Right lobe of liver (tissue), 6 donors: ENCODE results near the gene FILIP1L. TPM values are rescaled to one million over a fixed set of nuclear protein-coding genes. Genes with fewer than 3 reads are reported as not detected.

Experiments used
- ATAC-seq, 4 donors: fragments of 200-7000 bp; cut with Tn5 transposase; one replicate each; pipeline ENCODE4 v1.9.1; 2020; ENCODE audit warnings: mild to moderate bottlenecking in 4 of 4, moderate library complexity in 4 of 4
- DNase-seq, 3 donors: peaks; one replicate each; pipeline ENCODE4 v3.0.0-alpha.2; 2020
- H3K27ac ChIP-seq, 3 donors: fragments of 200-600 bp; one replicate each; pipeline ENCODE4 v1.8.0; 2022
- H3K27me3 ChIP-seq, 2 donors: fragments of 200-600 bp; one replicate each; pipeline ENCODE4 v1.8.0; 2022
- H3K36me3 ChIP-seq, 4 donors: fragments of 200-600 bp; sonication (generic) in 1 of 4; one replicate each; pipeline versions ENCODE4 v1.5.1 to v1.8.0; 2017 to 2022; ENCODE audit warnings: control low read depth in 1 of 4
- H3K4me1 ChIP-seq, 4 donors: fragments of 200-600 bp; sonication (generic) in 1 of 4; one replicate each; pipeline versions ENCODE4 v1.5.1 to v1.8.0; 2017 to 2022; ENCODE audit warnings: control low read depth in 1 of 4
- H3K4me3 ChIP-seq, 3 donors: fragments of 200-600 bp; one replicate each; pipeline ENCODE4 v1.8.0; 2022
- H3K9me3 ChIP-seq, 4 donors: fragments of 200-600 bp; sonication (generic) in 1 of 4; one replicate each; pipeline versions ENCODE4 v1.5.1 to v1.8.0; 2017 to 2022; ENCODE audit warnings: control low read depth in 1 of 4
- CTCF ChIP-seq, 4 donors: fragments of 200-600 bp in 3 of 4; fragments of 450-650 bp in 1 of 4; IDR thresholded peaks; one replicate each; pipeline versions ENCODE4 v1.5.1 to v1.8.0; 2016 to 2022; ENCODE audit warnings: antibody characterized with exemption in 4 of 4, mild to moderate bottlenecking in 2 of 4
- POLR2A ChIP-seq: fragments of 450-650 bp; IDR thresholded peaks from one replicate; pipeline ENCODE4 v1.6.1; 2017; ENCODE audit warnings: antibody characterized with exemption, mild to moderate bottlenecking
- WGBS: methylation state at CpG from one replicate; pipeline ENCODE4 v1.1.6; 2018; ENCODE audit warnings: low coverage, low lambda C conversion rate; ENCODE audit not compliant: insufficient coverage; ENCODE audit errors: missing lambda C conversion rate; 5-methylcytosine and 5-hydroxymethylcytosine counted together
- intact Hi-C, 2 donors: fragments of 100-400 bp; cut with DNase I; formaldehyde crosslinking; loops; one replicate each; pipeline versions ENCODE4 v1.11.2 to v1.14.1; 2022
- total RNA-seq, 6 experiments: library from RNA; depleted of rRNA in 2 of 6; stranded (reverse); fragments of >200 nt in 2 of 6; fragmentation: NEBNext Ultra II Directional in 3 of 6; extraction: Animal tissue kit (Norgen Biotek cat#: 25700) in 3 of 6; gene quantifications; one replicate each; pipeline versions ENCODE4 v1.1.0 to v1.2.4, GENCODE V29; 2016 to 2023
- donor health status: DM: no; HTN: yes; CAD: no.
- donor health status: DM: no; HTN: no; CAD: no.
- donor health status: DM: no; HTN: no; CAD: no.
- donor health status: DM: no; HTN: yes; CAD: no.
- donor health status: DM: no; HTN: yes; CAD: no.

FILIP1L gene
- total RNA-seq, 6 experiments from 2014 or later: 0.97 to 10.8 (median 3.6) TPM

GRCh38 chr3:99817047-99817436 lies 297.3 kb downstream of the FILIP1L start:
- TF ChIP-seq POLR2A: no peak
- TF ChIP-seq CTCF (IDR thresholded peaks at IDR 0.05): no peak
- Histone ChIP-seq H3K27me3 (no peaks in the 10 kb centered on the region), H3K4me3 (peak overlapping the region; percentile 59 to 79 (median 74)), H3K27ac (peak overlapping the region; percentile 66 to 83 (median 79)), H3K4me1 (peaks cover 0 to 5% (median 0%) of the 10 kb centered on the region in 4 donors), H3K36me3 (no peaks in the 10 kb centered on the region), H3K9me3 (no peaks in the 10 kb centered on the region)
- WGBS: 1% methylated on average over 14 of the region's 15 CpGs
- intact Hi-C loops: no loop called here
- DNase-seq (no peak), ATAC-seq (peak in 3 of 4 donors; percentile 9 to 20 (median 13))

- Histone ChIP-seq H3K4me3 (no peak overlapping the region), H3K4me1 (no peaks in the 10 kb centered on the region), H3K27me3 (no peaks in the 10 kb centered on the region), H3K9me3 (no peaks in the 10 kb centered on the region), H3K36me3 (no peaks in the 10 kb centered on the region), H3K27ac (no peak overlapping the region)
- DNase-seq: no peak
- 100% methylated on average over 1 of the region's 1 CpG for WGBS
- no peak for ATAC-seq
- no peak for TF ChIP-seq POLR2A
- TF ChIP-seq CTCF (IDR thresholded peaks at IDR 0.05): no peak
- intact Hi-C loops: no loop called here
These were observed 303.9 kb downstream of the FILIP1L start for GRCh38 chr3:99810403-99810802.

GRCh38 chr3:99809565-99809964 lies 304.7 kb downstream of the FILIP1L start:
- DNase-seq: no peak

GRCh38 chr3:99808163-99808794 lies 306.0 kb downstream of the FILIP1L start:
- TF ChIP-seq POLR2A: no peak
- TF ChIP-seq CTCF (IDR thresholded peaks at IDR 0.05): peak; percentile 52 to 78 (median 78)
- Histone ChIP-seq H3K27ac (no peak overlapping the region), H3K9me3 (no peaks in the 10 kb centered on the region), H3K36me3 (no peaks in the 10 kb centered on the region), H3K27me3 (no peaks in the 10 kb centered on the region), H3K4me1 (no peaks in the 10 kb centered on the region), H3K4me3 (no peak overlapping the region)
- WGBS: 69% methylated on average over 3 of the region's 4 CpGs
- ATAC-seq (peak; percentile 83 to 87 (median 84)), DNase-seq (no peak)
- intact Hi-C loops: no loop called here

More at GRCh38 chr3:99809565-99809964, 304.7 kb downstream of the FILIP1L start:
- WGBS: 71% methylated on average over 1 of the region's 2 CpGs
- H3K27me3 ChIP-seq: no peaks in the 10 kb centered on the region
- intact Hi-C loops: no loop called here
- no peak for TF ChIP-seq CTCF (IDR thresholded peaks at IDR 0.05)
- H3K36me3 ChIP-seq: no peaks in the 10 kb centered on the region
- H3K4me3 ChIP-seq: no peak overlapping the region
- ATAC-seq: no peak
- H3K9me3 ChIP-seq: no peaks in the 10 kb centered on the region
- H3K27ac ChIP-seq: no peak overlapping the region
- no peaks in the 10 kb centered on the region for H3K4me1 ChIP-seq
